SW480 (cell line): ENCODE results near the gene FSIP1.

Source experiments
- DNase-seq: peaks from one replicate; pipeline ENCODE4 v3.0.0-alpha.2; 2016; ENCODE audit warnings: low spot score

Gene FSIP1

DNA sequence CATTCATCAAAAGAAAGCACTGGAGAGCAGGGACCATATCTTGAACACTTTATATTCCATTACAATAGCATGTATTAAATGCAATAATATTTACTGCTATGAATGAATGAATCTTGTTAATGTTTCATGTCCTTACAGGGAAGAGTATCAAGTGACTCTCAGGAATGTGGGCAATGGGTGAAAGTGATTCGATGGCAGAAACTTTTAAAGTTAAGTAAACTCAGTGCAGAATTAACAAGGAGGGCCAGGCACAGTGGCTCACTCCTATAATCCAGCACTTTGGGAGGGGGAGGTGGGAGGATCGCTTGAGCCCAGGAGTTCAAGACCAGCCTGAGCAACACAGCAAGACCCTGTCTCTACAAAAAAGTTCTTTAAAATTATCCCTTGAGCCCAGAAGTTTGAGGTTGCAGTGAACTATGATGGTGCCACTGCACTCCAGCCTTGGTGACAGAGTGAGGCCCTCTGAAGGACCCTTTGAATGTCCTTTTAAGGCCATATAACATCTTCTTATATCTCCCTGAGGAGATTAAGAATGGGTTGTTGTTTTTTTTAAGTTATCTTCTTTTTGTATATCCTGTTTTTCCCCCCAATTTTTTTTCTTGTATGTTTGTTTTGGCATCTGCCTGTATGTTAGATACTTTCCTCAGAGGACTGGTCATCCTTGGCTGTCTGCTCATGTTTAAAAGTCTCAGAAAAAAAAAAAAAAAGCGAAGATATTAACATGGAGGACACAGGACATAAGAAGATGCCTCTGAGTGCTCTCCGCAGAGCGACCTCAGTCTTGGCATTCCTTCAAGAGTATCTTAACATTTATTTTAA, 9.6 kb upstream of the FSIP1 start:
- DNase-seq = no peak

DNA sequence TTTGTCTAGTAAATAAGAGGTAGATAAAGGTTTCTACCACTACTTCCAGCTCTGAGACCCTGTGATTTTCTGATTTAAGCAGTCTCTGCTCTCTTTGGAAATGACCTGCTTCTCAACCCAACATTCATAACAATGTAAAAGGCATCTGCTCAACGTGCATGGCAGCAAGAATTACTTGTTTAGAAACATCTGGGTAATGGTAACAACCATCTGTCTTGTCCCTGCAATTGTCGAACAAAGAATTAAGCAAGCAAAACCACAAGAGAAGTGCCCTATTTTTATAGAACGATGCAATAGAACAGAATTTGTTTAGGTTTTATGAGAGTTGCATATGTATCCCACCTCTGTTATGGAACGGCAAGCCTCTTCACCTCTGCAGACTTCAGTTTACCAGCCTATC, 7.1 kb upstream of the FSIP1 start:
- no peak for DNase-seq

DNA sequence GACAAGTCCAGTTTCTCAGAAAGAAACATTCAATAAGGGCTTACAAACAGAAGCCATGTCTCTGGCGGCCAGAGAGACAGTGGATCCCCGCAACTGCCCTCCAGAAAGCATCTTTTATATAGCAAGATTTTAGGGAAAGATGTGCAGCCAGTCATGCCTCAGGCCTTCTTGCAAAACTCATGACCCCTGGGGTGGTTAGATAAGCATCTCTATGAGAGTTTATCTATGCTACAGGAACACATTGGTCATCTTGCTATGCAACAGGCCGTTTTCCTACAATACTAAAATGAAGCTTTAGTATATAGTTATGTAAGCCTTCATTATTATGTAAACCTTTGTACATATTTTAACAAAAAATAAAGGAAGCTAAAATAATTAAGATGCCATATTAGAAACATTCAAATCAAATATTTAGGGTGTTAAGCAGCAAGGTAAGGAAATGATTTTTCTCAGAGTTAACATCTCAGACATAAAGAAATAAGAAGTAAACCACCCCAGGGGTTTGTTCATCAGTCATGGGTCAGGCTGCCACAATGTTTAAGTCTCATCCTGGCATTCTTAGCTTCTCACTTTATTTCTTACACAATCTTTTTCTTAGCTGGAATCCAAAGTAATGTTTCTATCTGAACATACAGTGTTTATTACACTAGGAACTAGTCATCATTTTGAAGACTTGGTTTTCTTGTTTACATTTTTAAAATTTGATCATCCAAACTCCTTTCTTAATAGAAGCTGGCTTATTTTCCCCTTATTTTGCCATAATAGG, 6.3 kb upstream of the FSIP1 start:
- DNase-seq = no peak

DNA sequence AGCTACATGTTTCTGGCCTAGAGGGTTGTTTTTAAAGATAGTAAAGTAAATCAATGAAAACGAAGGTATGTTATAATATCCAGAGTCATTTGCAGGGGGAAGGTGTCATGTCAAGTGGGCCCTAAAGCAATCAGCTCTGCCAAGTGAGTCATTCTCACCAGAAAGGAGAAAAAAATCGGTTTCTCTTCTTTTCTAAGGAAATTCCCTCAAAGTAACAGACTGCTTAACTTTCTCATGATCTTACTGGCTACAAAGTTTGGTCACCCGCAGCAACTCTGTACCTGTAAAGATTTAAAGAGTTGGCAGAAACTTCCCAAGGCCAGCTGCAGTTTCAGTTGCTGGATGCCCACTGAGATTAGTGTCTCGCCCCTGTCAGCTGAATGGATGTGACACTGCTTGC, 5.5 kb upstream of the FSIP1 start:
- no peak for DNase-seq

DNA sequence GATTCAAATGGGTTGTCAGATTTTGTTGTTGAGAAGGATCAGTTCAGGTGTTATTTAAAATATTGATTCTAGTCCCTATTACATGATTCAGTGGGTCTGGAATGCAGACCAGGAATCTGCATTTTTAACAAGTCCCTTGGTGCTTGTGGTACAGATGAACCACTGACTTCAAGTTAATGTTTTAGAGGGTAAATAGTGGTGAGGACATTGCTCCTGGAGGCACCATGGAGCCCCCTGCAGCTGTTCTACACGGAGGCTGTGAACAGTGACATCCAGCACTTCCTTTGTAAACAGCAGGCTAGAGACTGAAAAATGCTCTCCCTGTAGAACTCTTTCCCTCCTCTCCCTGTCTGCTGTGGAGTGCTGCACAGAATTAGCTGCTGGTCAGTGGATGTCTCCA, 4.8 kb upstream of the FSIP1 start:
- no peak for DNase-seq

DNA sequence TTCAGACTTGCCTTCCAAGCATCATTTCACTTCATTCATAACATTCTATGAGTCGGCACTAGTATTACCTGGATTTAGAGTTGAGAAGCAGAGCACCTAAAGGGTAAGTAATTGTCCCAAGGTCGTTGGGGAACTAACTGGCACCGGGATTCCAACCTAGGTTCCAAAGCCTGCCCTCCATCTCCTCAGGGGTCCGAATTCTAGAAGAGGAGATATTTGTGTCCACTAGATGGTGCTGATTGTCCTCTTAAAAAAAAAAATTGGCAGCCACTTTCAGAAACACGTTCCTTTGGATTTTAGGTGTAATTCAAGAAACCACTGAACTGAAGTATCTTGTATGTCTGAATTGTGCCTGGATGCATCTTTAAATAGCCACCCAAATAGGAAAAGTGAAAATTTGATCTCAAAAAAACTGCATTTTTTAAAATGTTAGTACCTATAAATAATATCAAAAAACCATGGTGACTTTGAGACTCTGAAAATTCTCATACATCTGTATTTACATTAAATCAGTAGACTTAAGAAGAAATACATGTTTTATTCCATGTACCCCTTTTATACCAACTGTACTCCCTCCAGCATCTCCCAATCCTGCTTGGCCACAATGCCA, 3.9 kb upstream of the FSIP1 start:
- DNase-seq = peak; percentile 42

DNA sequence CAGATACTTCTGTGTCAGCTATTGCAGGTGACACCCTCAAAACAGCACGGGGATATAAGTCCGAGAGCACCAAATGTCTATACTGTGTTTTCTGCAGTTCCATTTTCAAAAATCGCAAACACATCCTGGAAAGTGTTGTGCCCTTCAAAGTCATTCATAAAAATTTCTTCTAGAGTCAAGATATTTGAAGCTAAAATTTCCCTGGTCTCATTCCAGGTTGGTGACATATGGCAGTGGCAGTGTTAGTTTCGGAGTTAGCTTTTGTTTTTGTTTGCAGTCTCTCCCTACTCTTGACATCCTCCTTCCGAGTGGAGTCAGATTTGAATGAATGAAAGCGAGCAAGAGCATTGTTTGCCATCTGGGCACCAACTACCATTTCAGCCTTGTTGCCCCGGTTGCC, 3.2 kb upstream of the FSIP1 start:
- no peak for DNase-seq

DNA sequence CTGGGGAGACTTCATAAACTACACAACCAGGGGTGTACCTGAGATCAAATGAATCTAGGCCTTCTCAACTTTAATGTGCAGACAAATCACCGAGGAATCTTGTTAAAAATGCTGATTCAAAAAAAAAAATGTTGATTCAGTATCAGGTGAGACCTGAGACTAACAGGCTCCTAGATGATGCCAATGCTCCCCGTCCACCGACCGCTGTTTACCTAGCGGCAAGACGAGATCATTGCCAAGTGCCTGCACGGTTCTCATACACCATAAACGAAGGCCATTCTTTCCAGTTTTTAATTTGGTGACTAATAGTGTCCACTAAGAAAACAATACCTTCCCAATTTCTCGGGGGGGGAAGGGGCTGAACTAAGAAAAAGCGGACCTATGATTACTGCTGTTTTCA, 2.5 kb upstream of the FSIP1 start:
- no peak for DNase-seq

DNA sequence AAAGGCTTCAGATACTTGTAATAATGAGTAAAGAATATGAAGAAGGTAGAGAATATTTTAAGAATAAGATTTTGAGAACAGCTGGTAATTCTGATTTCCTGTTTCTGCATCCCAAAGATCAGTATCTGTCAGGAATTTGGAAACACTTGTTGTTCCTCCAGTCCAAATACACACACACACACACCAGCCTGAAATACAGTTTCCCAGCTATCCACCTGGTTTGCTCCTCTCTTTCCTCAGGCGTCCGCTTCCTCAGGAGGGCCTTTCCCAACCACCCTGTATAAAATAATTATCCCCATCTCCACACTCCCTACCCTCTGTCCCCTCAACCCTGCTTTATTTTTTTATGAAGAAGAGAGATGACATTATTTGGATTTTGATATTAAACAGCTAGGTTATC, 2.0 kb upstream of the FSIP1 start:
- DNase-seq = no peak

DNA sequence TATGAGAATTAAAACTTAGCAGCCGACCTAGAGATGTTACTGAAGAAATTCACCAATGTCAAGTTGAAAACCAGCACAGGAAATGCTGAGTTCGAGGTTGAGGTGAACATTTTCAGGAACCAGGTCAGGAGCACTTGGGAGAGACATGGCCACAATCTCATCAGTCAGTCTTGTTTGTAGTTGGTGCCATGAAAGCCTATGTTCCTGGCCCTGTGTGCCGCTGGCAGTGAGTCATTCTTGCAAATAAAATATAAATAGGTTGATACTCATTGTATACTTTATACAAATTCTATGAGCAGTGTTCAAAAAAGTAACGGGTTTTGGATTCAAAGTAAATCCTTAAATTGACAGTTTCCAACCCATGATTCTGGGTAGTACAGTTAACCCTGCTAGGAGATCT, 1.5 kb upstream of the FSIP1 start:
- DNase-seq = no peak

DNA sequence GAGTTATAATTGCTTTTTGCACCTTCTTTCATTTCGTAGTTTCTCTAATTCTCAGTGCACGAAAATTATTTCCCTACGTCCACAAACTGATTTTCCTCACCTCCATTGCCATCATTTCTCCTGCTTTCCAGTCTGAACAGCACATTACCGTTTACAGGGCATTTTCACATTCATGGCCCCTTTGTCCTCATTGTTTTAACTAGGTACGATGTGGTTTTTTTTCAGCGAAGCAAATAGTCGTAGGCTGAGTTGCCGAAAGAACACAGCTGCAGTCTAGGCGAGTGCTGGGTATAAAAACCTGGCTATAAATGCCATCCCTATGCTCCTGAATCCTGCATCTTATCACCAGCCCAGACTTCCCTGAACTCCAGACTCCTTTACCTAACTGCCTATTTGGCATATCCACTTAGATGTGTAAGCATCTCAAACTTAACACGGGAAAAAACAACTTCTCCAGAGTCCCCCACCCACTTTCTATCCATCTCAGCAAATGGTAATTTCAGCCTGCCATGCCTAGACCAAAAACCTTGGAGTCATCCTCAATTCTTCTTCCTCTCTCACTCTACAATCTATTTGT, 691 bp upstream of the FSIP1 start:
- DNase-seq = no peak

DNA sequence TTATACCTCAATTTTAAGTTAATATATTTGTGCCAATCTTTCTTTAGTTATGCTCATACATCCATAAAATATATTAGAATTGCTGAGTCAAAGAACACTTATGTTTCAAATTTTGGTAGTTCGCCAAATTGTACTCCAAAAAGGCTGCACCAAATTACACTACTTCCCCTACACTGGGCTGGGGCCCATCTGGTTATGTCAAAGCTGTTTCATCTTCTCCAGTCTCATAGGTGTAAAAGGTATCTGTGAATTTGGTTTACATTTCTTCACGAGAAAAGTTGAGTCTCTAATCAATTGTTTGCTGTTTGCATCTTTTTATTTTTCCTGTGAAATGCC, 706 bp downstream of the FSIP1 start:
- DNase-seq = peak; percentile 3

DNA sequence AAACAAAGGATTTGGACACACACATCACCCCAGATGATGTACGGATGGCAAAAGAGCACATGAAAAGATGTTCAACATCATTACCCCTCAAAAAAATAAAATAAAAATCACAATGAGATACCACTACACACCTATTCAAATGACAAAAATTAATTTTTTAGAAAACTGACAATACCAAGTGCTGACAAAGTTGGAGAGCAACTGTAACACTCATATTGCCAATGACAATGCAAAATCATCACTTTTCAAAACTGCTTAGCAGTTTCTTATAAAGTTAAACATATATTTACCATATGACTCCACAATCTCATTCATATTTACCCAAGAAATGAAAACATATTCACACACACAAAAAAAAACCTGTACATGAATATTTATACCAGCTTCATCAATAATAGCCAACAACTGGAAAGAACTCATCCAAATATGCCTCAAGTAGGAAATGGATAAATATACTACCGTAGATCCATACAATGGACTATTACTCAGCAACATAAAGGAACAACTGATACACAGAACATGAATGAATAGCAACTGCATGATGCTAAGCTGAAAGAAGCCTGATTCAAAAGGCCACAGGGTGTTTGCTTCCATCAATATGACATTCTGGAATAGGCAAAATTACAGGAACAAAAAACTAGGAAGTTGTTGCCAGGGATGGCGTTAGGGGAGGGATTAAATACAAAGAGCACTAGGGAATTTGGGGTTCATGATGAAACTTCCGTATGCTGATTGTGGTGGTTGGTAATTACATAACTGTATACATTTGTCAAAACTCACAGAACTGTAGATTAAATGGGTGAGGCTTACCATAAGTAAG, 1.3 kb downstream of the FSIP1 start:
- DNase-seq = no peak

DNA sequence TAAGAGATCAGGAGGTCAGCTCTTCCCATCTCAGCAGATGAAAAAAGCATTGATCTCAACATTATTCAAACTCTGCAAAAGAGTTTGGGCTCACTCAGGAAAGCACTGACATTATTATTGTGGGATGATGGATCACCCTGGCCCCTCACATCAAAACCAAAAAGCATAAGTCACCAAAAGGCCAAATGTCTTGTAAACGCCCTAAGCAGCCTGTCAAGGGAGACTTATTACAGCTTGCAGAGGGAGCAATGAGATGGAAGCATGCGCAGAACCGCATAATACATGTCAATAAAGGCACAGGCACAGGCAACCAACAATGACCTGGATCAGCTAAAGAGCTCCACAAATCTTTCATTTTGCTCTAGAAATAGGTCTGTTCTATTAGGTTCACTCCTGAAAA, 4.6 kb downstream of the FSIP1 start:
- no peak for DNase-seq

DNA sequence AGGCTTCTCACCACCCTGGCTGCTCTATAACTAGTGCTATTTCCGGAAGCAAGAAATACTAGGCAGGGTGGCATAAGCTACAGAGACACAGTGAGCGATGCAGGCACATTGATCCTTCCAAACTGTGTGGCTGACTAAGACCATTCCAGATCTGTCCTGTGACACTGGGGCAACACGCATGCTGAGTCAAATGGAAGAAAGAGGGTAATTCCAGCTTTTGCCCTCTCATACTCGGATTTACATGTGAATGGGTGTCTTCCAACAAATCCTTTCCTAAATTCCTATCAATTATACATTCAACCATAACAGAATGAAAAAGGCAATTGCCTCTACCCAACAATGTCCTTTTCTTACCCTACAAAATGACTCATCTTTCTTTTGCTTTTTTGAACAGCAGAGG, 5.1 kb downstream of the FSIP1 start:
- no peak for DNase-seq

DNA sequence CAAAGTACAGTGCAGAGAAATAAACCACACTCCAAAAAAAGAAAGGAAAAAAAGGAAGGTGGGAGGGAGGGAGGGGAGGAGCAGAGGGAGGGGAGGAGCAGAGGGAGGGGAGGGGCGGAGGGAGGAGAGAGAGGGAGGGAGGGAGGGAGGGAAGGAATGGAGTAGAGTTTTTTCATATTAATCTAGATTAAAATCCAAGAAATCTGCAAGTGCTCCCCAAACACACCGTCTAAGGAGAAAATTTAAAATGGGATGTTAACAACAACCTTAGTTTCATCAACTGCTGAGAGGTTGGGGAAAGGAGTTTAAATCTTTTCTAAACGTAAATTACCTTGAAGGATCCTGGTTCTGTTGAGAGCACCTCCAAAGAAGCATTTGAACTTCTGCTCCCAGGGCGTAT, 6.6 kb downstream of the FSIP1 start:
- DNase-seq = no peak

DNA sequence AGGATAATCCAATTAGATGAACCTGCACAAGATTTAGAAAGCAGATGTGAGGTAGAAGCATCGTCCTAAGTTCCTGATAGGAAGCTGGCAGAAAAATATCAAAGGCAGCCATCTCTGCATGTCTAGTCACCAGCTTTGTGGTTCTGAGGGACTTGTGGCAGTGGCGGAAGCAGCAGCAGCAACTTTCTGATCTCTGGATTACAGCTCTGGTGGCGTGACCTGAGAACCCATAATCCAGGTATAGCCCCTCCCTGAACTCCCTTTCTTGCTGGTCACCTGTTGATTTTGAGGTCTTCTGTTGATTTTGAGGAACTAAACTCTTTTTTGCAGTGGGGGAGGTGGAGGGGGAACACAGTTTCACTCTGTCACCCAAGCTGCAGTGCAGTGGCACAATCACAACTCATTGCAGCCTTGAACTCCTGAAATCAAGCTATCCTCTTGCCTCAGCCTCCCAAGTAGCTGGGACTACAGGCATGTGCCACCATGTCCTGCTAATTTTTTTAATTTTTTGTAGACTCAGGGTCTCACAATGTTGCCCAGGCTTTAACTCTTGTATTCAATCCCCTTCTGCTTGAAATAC, 7.9 kb downstream of the FSIP1 start:
- DNase-seq = no peak

DNA sequence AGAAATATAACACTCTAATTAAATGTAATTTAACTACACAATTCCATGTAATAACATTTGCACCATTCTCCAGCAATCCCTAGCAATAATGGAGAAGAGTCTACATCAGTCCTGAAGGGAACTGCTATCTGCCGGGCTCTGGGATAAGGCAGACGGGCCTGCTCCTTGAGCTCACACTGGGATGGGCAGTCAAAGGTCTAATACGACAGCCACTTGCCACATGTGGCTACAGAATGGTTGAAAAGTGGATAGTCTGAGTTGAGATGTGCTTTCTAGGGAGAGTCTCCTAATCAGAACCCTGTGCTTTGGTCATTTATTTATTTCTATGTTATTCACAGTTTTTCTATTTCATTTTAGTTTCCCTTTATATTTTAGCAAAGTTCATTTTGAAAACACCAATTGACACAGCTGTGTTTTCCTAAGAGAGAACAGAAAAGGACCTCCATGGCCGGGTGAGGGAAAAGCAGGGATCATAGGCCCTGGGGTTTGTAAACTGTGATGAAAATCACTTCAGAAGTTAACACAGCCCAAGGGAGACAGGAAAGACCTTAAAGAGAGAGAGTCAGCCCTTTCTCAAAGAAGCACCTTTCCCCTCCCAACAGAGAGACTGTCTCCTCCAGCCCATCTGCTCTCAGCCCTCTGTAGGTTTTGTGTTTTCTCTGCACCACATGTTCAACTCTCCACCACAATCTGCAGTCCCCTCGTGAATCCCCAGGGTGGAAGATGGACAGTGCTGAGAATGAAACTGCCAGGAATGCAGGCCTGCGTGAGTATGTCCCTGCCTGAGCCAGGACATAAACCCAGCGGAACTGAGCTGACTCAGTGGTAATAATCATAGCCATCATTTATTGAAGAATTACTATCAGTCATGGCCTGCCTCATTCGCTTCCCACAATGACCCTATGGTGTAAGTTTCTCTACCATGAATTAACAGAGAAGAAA, 11.6 kb downstream of the FSIP1 start:
- no peak for DNase-seq

DNA sequence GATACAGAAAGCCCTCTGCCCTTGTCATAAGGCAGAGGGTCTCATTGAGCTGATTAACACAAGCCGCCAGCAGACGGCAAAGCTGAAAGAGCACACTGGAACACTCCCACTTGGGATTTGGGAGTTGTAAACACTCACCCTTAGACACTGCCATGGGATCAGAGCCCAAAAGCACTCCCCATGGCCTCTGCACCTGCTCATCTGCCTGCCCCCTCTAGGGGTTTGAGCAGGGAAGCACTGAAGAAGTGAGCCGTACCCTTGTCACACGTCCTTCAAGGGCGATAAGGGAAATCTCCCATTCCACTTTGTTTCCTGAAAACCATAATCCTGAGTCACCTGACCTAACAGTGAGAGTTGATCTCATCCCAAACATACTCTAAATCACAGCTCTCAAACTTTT, 14.7 kb downstream of the FSIP1 start:
- DNase-seq = no peak

DNA sequence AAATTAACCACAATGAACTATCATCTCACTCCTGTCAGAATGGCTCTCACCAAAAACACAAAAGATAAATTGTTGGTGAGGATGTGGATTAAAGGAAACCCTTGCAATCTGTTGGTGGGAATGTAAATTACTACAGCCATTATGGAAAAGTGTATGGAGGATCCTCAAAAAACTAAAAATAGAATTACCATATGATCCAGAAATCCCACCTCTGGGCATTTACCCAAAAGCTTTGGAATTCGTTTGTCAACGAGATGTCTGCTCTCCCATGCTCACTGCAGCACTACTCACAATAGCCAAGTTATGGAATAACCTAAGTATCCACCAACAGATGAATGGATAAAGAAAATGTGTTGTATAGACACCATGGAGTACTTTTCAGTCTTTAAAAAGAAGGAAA, 21.6 kb downstream of the FSIP1 start:
- DNase-seq = no peak
